GM12892 (cell line): Measurements from ENCODE around the gene PHACTR2.

Source experiments
- POLR2A ChIP-seq: IDR thresholded peaks from 2 replicates; pipeline ENCODE4 v1.6.1; 2011; ENCODE audit warnings: low read depth, low read length, control low read depth
- POLR2AphosphoS5 ChIP-seq: IDR thresholded peaks from 2 replicates; pipeline ENCODE4 v1.6.1; 2011; ENCODE audit warnings: low read depth, low read length, control low read depth
- TAF1 ChIP-seq: IDR thresholded peaks from 2 replicates; pipeline ENCODE4 v1.6.1; 2011; ENCODE audit warnings: low read depth, mild to moderate bottlenecking, control low read depth, low read length, borderline replicate concordance

DNA sequence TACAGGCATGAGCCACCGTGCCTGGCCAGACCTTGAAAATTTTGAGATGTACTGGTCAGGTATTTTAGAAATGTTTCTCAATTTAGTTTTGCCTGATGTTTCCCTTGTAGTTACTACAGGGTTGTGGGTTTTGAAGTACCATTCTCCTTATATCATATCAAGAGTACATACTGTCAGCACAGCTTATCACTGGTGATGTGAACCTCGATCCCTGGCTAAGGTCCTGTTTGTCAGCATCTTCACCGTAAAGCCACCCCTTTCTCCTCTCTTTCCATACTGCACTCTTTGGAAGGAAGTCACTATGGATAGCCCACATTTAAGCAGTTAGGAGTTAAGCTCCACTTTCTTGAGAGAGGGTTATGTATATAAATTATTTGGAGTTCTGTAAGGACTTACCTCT lies 27.8 kb downstream of the PHACTR2 start:
- TF ChIP-seq TAF1: no peak
- TF ChIP-seq POLR2A: no peak
- no peak for TF ChIP-seq POLR2AphosphoS5
